Lung (tissue), 12 donors: ENCODE measurements around the gene WDR90. TPM values are rescaled to one million over a fixed set of nuclear protein-coding genes. Genes with fewer than 3 reads are reported as not detected.
A peak's percentile ranks its signal among the peaks of the same experiment; 100 is the strongest.

Source experiments
- ATAC-seq: fragments of 200-7000 bp; cut with Tn5 transposase; one replicate; pipeline ENCODE4 v1.9.1; 2020; ENCODE audit warnings: moderate number of reproducible peaks; ENCODE audit not compliant: insufficient read depth, low FRiP score
- DNase-seq, 3 donors: peaks; one replicate each; pipeline ENCODE4 v3.0.0-alpha.2; 2013 to 2017
- H3K27ac ChIP-seq, 2 donors: one replicate each; pipeline ENCODE4 v1.5.1; 2013; ENCODE audit warnings: mild to moderate bottlenecking in 2 of 2, moderate library complexity in 2 of 2, control low read depth in 1 of 2, inconsistent platforms in 1 of 2, low read depth in 1 of 2, low read length in 1 of 2
- H3K27me3 ChIP-seq, 3 donors: one replicate each; pipeline ENCODE4 v1.5.1; 2013; ENCODE audit warnings: low read length in 2 of 3; ENCODE audit not compliant: control insufficient read depth in 3 of 3, insufficient read depth in 3 of 3
- H3K36me3 ChIP-seq, 4 donors: one replicate each; pipeline ENCODE4 v1.5.1; 2013; ENCODE audit warnings: low read length in 4 of 4, mild to moderate bottlenecking in 1 of 4, moderate library complexity in 1 of 4; ENCODE audit not compliant: control insufficient read depth in 4 of 4, insufficient read depth in 4 of 4
- H3K4me1 ChIP-seq, 5 donors: one replicate each; pipeline ENCODE4 v1.5.1; 2013; ENCODE audit warnings: low read length in 5 of 5, mild to moderate bottlenecking in 2 of 5, moderate library complexity in 1 of 5; ENCODE audit not compliant: control insufficient read depth in 5 of 5, insufficient read depth in 5 of 5
- H3K4me3 ChIP-seq: one replicate; pipeline ENCODE4 v1.5.1; 2013; ENCODE audit warnings: mild to moderate bottlenecking, control low read depth, moderate library complexity
- H3K9ac ChIP-seq, 2 donors: one replicate each; pipeline ENCODE4 v1.5.1; 2013; ENCODE audit warnings: low read length in 2 of 2, control low read depth in 1 of 2; ENCODE audit not compliant: insufficient read depth in 1 of 2
- H3K9me3 ChIP-seq, 4 donors: one replicate each; pipeline ENCODE4 v1.5.1; 2013; ENCODE audit warnings: low read length in 3 of 4, mild to moderate bottlenecking in 1 of 4, moderate library complexity in 1 of 4; ENCODE audit not compliant: control insufficient read depth in 4 of 4, insufficient read depth in 3 of 4
- CTCF ChIP-seq: IDR thresholded peaks from 2 replicates; pipeline ENCODE4 v1.5.1; 2012; ENCODE audit warnings: mild to moderate bottlenecking; ENCODE audit errors: control extremely low read depth, extremely low read depth
- WGBS, 2 donors: extraction: QIAGEN DNeasy Blood & Tissue Kit; methylation state at CpG; one replicate each; pipeline ENCODE4 v1.1.7; 2013; 5-methylcytosine and 5-hydroxymethylcytosine counted together
- polyA plus RNA-seq, 2 donors: library from polyadenylated mRNA; stranded (reverse); fragments of 200-250 nt; gene quantifications; one replicate each; pipeline ENCODE4 v1.2.1, GENCODE V29; 2013
- total RNA-seq, 2 donors: library from RNA; depleted of rRNA in 1 of 2; stranded (reverse); fragments of >200 nt in 1 of 2; gene quantifications; one replicate each; pipeline ENCODE4 v1.2.1, GENCODE V29; 2014 to 2021
- donor health status: control.
- donor health status: control.
- donor health status: Bipolar disorder and iron deficiency.
- donor health status: healthy.
- donor health status: DM: yes; HTN: yes; CAD: no.

Gene WDR90
- total and polyA plus RNA-seq, 4 donors, result 18.6 to 74.2 (median 27.9) TPM

GRCh38 chr16:680625-680945, 31.4 kb downstream of the WDR90 start:
- no peak for TF ChIP-seq CTCF
- ATAC-seq (no peak), DNase-seq (no peak)
- 0% methylated on average over 20 to 38 of the region's 38 CpGs for WGBS, 2 donors
- Histone ChIP-seq H3K4me1 (peaks cover 4 to 37% (median 25%) of the 10 kb centered on the region in 5 donors), H3K9ac (no peak overlapping the region), H3K27me3 (no peaks in the 10 kb centered on the region), H3K9me3 (no peaks in the 10 kb centered on the region), H3K36me3 (peaks cover 3 to 19% (median 15%) of the 10 kb centered on the region in 4 donors), H3K4me3 (peak overlapping the region; percentile 84), H3K27ac (peak overlapping the region; percentile 83 to 94)

GRCh38 chr16:680967-681745, 32.0 kb downstream of the WDR90 start:
- Histone ChIP-seq H3K27ac (peak overlapping the region; percentile 83 to 94), H3K9me3 (no peaks in the 10 kb centered on the region), H3K9ac (no peak overlapping the region), H3K27me3 (no peaks in the 10 kb centered on the region), H3K36me3 (peaks cover 3 to 21% (median 16%) of the 10 kb centered on the region in 4 donors), H3K4me3 (peak overlapping the region; percentile 84), H3K4me1 (peaks cover 4 to 35% (median 25%) of the 10 kb centered on the region in 5 donors)
- TF ChIP-seq CTCF, result no peak
- WGBS, 2 donors, result 45 to 51% methylated on average over 44 of the region's 44 CpGs
- no peak for DNase-seq
- no peak for ATAC-seq

- Histone ChIP-seq H3K9me3 (no peaks in the 10 kb centered on the region), H3K4me3 (no peak overlapping the region), H3K27ac (no peak overlapping the region), H3K4me1 (peaks cover 4 to 35% (median 25%) of the 10 kb centered on the region in 5 donors), H3K27me3 (no peaks in the 10 kb centered on the region), H3K36me3 (peaks cover 3 to 28% (median 17%) of the 10 kb centered on the region in 4 donors), H3K9ac (no peak overlapping the region)
- TF ChIP-seq CTCF, result no peak
- 77 to 79% methylated on average over 26 to 28 of the region's 28 CpGs for WGBS, 2 donors
- DNase-seq (no peak), ATAC-seq (no peak)
Measured at GRCh38 chr16:681746-682427, 32.7 kb downstream of the WDR90 start.
